MCF 10A (cell line): ENCODE data around the gene LONRF3. TPM values are rescaled to one million over a fixed set of nuclear protein-coding genes. Genes with fewer than 3 reads are reported as not detected.

ENCODE experiments used
- BruUV-seq: library from RNA; stranded (reverse); fragments of 400-500 nt; replicated peaks from 2 replicates; lab custom pipeline; 2021; lab: Mats Ljungman, UMichigan
- CTCF ChIA-PET: fragments of 300-600 bp; sonication (Branson Sonifier 250); formaldehyde crosslinking; extraction: SDS; loops from one replicate; lab custom pipeline; 2021; ENCODE audit warnings: antibody characterized with exemption, inconsistent platforms; lab: Yijun Ruan, JAX
- POLR2A ChIA-PET: fragments of 300-600, 350-650 bp; sonication (Branson Sonifier 250); formaldehyde crosslinking; extraction: SDS; loops from one replicate; lab custom pipeline; 2020; ENCODE audit warnings: antibody characterized with exemption, inconsistent platforms; lab: Yijun Ruan, JAX
- DNase-seq: peaks from one replicate; pipeline ENCODE4 v3.0.0-alpha.2; 2018; ENCODE audit not compliant: unreplicated experiment
- H3K27ac Mint-ChIP-seq: one replicate; pipeline ENCODE4 v1.8.0; 2022; ENCODE audit warnings: mild to moderate bottlenecking, low read depth, mixed read lengths; ENCODE audit not compliant: unreplicated experiment
- H3K27me3 Mint-ChIP-seq: one replicate; pipeline ENCODE4 v1.8.0; 2022; ENCODE audit warnings: mixed read lengths; ENCODE audit not compliant: insufficient read depth, unreplicated experiment
- H3K36me3 Mint-ChIP-seq: one replicate; pipeline ENCODE4 v1.8.0; 2022; ENCODE audit warnings: mild to moderate bottlenecking, moderate library complexity, mixed read lengths; ENCODE audit not compliant: insufficient read depth, unreplicated experiment
- H3K4me1 Mint-ChIP-seq: one replicate; pipeline ENCODE4 v1.8.0; 2022; ENCODE audit warnings: mixed read lengths; ENCODE audit not compliant: insufficient read depth, unreplicated experiment
- H3K4me3 Mint-ChIP-seq: one replicate; pipeline ENCODE4 v1.8.0; 2022; ENCODE audit warnings: mild to moderate bottlenecking, moderate library complexity, mixed read lengths; ENCODE audit not compliant: unreplicated experiment
- H3K9me3 Mint-ChIP-seq: one replicate; pipeline ENCODE4 v1.8.0; 2022; ENCODE audit warnings: mixed read lengths; ENCODE audit not compliant: unreplicated experiment
- intact Hi-C: fragments of 100-400 bp; cut with micrococcal nuclease; formaldehyde crosslinking; loops from 2 replicates; pipeline ENCODE4 v1.14.1; 2022
- total RNA-seq: library from RNA; stranded (reverse); gene quantifications from 2 replicates; pipeline ENCODE4 v1.2.3, GENCODE V29; 2022
- TF ChIP-seq, protein P1 (sequence below): fragments of 200-600 bp; IDR thresholded peaks from one replicate; pipeline ENCODE4 v1.8.0; 2022; ENCODE audit warnings: antibody characterized with exemption, mild to moderate bottlenecking; ENCODE audit not compliant: unreplicated experiment

The LONRF3 gene
- total RNA-seq, 1 experiment from 2014 or later = 1.0 TPM

DNA sequence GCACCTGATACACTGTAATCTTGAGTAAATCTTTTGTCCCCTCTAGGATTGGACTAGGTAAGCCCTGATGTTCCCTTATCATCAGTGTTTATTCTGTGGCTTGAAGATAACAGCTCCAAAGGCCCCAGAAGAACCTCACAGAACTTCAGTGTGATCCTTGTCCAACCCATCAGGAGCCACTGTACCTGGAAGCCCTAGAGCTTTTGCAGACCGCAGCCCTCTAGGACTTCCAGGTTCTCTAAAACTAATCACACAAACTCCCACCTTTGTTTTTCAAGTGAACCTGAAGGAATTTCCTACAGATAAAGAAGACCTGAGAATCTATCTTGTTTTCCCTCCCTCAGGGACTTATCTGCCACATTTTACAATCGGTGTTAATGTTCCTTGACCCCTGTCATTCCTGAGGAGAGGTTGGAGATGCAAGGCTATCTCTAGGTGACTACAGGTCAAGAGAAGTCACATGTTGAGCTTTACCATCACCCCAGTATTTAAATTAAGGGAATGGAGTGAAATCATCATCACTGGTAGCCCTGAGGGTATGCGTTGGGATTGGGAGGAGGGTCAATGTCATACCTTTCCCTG, 32.9 kb downstream of the LONRF3 start:
- no TSS peak for BruUV-seq
- no peak overlapping the region for H3K4me3 Mint-ChIP-seq
- H3K27me3 Mint-ChIP-seq = peaks cover 17% of the 10 kb centered on the region
- no peak for DNase-seq
- intact Hi-C loops = loop anchor here (10.0 kb wide), 1 partner anchor 208 kb away; no protein-coding TSS in a partner anchor
- H3K27ac Mint-ChIP-seq = no peak overlapping the region
- CTCF ChIA-PET = interaction anchor here (0.6 to 1.7 kb wide), 12 partner anchors 9 to 1009 kb away, joined by 3 to 6 read pairs (median 4); no protein-coding TSS in a partner anchor
- H3K9me3 Mint-ChIP-seq = no peaks in the 10 kb centered on the region
- TF ChIP-seq, protein P1, sequence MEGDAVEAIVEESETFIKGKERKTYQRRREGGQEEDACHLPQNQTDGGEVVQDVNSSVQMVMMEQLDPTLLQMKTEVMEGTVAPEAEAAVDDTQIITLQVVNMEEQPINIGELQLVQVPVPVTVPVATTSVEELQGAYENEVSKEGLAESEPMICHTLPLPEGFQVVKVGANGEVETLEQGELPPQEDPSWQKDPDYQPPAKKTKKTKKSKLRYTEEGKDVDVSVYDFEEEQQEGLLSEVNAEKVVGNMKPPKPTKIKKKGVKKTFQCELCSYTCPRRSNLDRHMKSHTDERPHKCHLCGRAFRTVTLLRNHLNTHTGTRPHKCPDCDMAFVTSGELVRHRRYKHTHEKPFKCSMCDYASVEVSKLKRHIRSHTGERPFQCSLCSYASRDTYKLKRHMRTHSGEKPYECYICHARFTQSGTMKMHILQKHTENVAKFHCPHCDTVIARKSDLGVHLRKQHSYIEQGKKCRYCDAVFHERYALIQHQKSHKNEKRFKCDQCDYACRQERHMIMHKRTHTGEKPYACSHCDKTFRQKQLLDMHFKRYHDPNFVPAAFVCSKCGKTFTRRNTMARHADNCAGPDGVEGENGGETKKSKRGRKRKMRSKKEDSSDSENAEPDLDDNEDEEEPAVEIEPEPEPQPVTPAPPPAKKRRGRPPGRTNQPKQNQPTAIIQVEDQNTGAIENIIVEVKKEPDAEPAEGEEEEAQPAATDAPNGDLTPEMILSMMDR = no peak
- H3K4me1 Mint-ChIP-seq = no peaks in the 10 kb centered on the region
- POLR2A ChIA-PET = no interaction called here
- H3K36me3 Mint-ChIP-seq = no peaks in the 10 kb centered on the region

DNA sequence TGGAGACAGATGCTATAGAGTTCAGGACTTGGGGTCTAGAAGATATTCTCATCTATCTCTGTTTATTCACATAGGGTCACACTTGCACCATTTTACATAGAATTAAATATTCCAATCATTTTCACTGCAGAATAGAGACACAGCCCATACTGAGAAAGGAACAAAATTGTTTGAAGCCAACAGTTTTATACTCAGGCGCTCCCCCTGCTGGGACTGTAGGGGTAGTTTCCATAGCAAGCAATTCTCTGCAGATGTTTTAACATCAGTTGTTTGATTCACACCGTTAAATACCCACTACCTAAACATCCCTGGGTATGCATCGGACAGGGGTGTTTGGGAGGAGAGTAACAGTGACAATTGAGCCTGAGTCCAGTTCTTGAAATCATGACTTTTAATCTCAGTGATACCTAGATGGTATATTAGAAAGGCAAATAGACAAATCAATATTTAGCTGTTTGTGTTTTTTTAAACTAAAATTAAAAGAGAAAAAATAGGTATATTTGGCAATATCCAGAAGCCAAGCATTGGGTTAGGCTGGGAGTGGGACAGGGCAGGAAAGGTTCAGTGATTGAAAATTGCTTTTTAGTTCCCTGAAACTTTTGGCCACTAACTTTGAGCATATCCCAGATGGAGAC, 33.8 kb downstream of the LONRF3 start:
- Mint-ChIP-seq H3K27ac (no peak overlapping the region), H3K9me3 (no peaks in the 10 kb centered on the region), H3K4me1 (no peaks in the 10 kb centered on the region), H3K36me3 (no peaks in the 10 kb centered on the region), H3K4me3 (no peak overlapping the region), H3K27me3 (peaks cover 8% of the 10 kb centered on the region)
- intact Hi-C loops = loop anchor here (1.0 to 10.0 kb wide), 2 partner anchors 161 to 207 kb away; no protein-coding TSS in a partner anchor
- ChIA-PET CTCF (interaction anchor here (0.6 to 2.2 kb wide), 25 partner anchors 9 to 617 kb away, joined by 3 to 29 read pairs (median 3); no protein-coding TSS in a partner anchor), POLR2A (no interaction called here)
- peak; percentile 47 for DNase-seq
- TF ChIP-seq, protein P1 = peak; percentile 52
- no TSS peak for BruUV-seq

DNA sequence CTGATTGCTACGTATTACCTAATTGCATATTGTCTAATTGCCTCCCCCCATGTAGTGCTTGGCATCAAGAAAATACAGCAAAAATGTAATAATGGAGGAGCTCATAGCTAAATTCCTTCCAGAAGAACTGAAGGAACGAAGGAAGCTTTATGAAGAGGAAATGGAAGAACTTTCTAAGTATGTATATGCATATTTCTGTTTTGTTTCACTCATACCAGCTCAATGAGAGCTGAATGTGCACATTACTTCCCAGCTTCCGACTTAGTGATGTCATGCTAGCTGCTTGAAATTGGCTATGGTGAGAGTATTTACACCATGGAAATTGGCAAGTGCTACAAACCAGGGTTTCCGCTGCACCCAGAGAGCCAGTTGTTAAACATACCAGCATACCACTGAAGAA, 34.7 kb downstream of the LONRF3 start:
- H3K27ac Mint-ChIP-seq = no peak overlapping the region

DNA sequence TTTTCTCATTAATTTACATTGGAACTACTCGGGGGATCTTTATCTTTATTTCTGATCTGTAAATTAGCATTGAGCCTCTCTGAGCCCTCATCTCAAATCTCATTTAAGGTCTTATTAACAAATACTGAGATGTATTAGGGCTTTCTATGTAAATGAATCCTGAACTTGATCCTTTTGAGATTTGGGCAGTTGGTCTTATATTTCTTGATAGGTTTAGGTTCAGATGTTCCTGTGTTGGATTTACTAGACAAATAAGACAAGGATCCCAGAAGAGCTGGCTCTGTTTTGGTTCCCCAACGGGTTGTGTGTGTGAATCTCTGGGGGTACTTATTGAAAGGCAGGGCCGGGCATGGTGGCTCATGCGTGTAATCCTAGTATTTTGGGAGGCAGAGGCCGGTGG, 36.1 kb downstream of the LONRF3 start:
- ChIA-PET POLR2A (no interaction called here), CTCF (interaction anchor here (0.7 kb wide), 2 partner anchors 19 to 166 kb away, joined by 3 to 4 read pairs; no protein-coding TSS in a partner anchor)
- H3K4me3 Mint-ChIP-seq = no peak overlapping the region
- no TSS peak for BruUV-seq
- TF ChIP-seq, protein P1 = no peak
- H3K4me1 Mint-ChIP-seq = peaks cover 6% of the 10 kb centered on the region
- H3K27me3 Mint-ChIP-seq = no peaks in the 10 kb centered on the region
- no peak overlapping the region for H3K27ac Mint-ChIP-seq
- intact Hi-C loops = no loop called here
- H3K9me3 Mint-ChIP-seq = no peaks in the 10 kb centered on the region
- no peak for DNase-seq
- no peaks in the 10 kb centered on the region for H3K36me3 Mint-ChIP-seq

More for the DNA sequence above, 34.7 kb downstream of the LONRF3 start:
- CTCF ChIA-PET = interaction anchor here (0.6 to 2.2 kb wide), 23 partner anchors 8 to 180 kb away, joined by 3 to 29 read pairs (median 3); no protein-coding TSS in a partner anchor
- BruUV-seq = no TSS peak
- Mint-ChIP-seq H3K36me3 (no peaks in the 10 kb centered on the region), H3K4me1 (no peaks in the 10 kb centered on the region), H3K4me3 (no peak overlapping the region), H3K9me3 (no peaks in the 10 kb centered on the region), H3K27me3 (no peaks in the 10 kb centered on the region)
- TF ChIP-seq, protein P1 = no peak
- DNase-seq = no peak
- POLR2A ChIA-PET = no interaction called here
- intact Hi-C loops = loop anchor here (10.0 kb wide), 1 partner anchor 206 kb away; no protein-coding TSS in a partner anchor
